Prostate gland (tissue), 2 donors: ENCODE measurements around the gene KDELR3. TPM values are rescaled to one million over a fixed set of nuclear protein-coding genes. Genes with fewer than 3 reads are reported as not detected.

Experiments used
- DNase-seq: peaks from one replicate; pipeline ENCODE4 v3.0.0-alpha.2; 2019; ENCODE audit warnings: low spot score
- H3K27ac ChIP-seq, 2 donors: fragments of 200-600 bp; sonication (generic); 2 replicates each; pipeline ENCODE4 v1.5.1; 2017 to 2019
- H3K27me3 ChIP-seq: fragments of 200-600 bp; sonication (generic); replicated peaks from 2 replicates; pipeline ENCODE4 v1.5.1; 2019; ENCODE audit not compliant: insufficient read depth
- H3K36me3 ChIP-seq, 2 donors: fragments of 200-600 bp; sonication (generic); 1 replicate in 1 of 2; 2 replicates in 1 of 2; pipeline versions ENCODE4 v1.5.1 to v1.8.1; 2017 to 2019
- H3K4me1 ChIP-seq: fragments of 200-600 bp; sonication (generic); replicated peaks from 2 replicates; pipeline ENCODE4 v1.5.1; 2019
- H3K4me3 ChIP-seq, 2 donors: fragments of 200-600 bp; sonication (generic); 2 replicates each; pipeline ENCODE4 v1.5.1; 2017 to 2019
- H3K9me3 ChIP-seq: fragments of 200-600 bp; sonication (generic); 2 replicates; pipeline ENCODE4 v1.5.1; 2017
- POLR2A ChIP-seq: fragments of 450-650 bp; IDR thresholded peaks from one replicate; pipeline ENCODE4 v1.6.1; 2016; ENCODE audit warnings: antibody characterized with exemption, mild to moderate bottlenecking
- POLR2AphosphoS5 ChIP-seq: sonication (generic); formaldehyde crosslinking; IDR thresholded peaks from one replicate; pipeline ENCODE4 v1.6.1; 2017; ENCODE audit warnings: antibody characterized with exemption
- WGBS: methylation state at CpG from one replicate; pipeline ENCODE4 v1.1.5; 2018; 5-methylcytosine and 5-hydroxymethylcytosine counted together
- intact Hi-C: fragments of 100-400 bp; cut with DNase I; formaldehyde crosslinking; loops from one replicate; pipeline ENCODE4 v1.14.2; 2022
- total RNA-seq, 2 donors: library from RNA; depleted of rRNA; stranded (reverse); fragments of >200 nt; gene quantifications; one replicate each; pipeline ENCODE4 v1.1.0, GENCODE V29; 2016
- TF ChIP-seq, protein P1 (sequence below), 4 experiments: fragments of 200-600 bp in 2 of 4; fragments of 450-650 bp in 2 of 4; sonication (generic) in 2 of 4; IDR thresholded peaks; 1 replicate in 3 of 4; 2 replicates in 1 of 4; pipeline ENCODE4 v1.5.1; 2016 to 2019; ENCODE audit warnings: antibody characterized with exemption in 4 of 4, mild to moderate bottlenecking in 2 of 4, moderate library complexity in 2 of 4

KDELR3 gene
- total RNA-seq = 10 to 100 TPM; 13.8 to 25.4 TPM

DNA sequence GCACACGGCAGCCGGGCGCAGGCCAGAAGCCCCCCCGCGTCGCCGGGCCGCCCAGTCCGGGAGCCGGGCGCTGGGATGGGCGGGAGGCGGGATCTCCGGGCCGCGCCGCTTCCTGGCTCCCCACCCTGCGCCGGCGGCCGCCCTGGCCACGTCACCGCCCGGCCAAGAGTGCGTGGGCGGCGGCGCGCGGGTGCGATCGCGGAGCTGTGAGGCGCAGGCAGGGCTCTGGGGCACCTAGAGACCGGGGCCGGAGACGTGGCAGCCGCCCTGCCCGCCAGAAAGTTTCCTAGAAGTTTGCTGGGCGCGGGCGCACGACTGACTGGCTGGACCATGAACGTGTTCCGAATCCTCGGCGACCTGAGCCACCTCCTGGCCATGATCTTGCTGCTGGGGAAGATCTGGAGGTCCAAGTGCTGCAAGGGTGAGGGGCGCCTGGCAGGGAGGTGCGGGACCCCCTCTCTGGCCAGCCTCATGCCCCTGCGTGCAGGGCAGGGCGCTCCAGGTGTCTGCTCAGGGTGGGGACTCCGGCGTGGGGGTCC lies at the start of gene KDELR3:
Gene KDELR3 (plus strand): TSS at position 193 of the 539 bp plus-strand sequence. CDS start 138 bp downstream, at position 331.
- intact Hi-C loops = no loop called here
- 1% methylated on average over 44 of the region's 53 CpGs for WGBS
- peak within 1 kb of the TSS in 1 of 2 donors; percentile 26 for H3K27ac ChIP-seq
- no peaks in the 10 kb centered on the region for H3K36me3 ChIP-seq
- peak; percentile 46 for DNase-seq
- TF ChIP-seq, protein P1, sequence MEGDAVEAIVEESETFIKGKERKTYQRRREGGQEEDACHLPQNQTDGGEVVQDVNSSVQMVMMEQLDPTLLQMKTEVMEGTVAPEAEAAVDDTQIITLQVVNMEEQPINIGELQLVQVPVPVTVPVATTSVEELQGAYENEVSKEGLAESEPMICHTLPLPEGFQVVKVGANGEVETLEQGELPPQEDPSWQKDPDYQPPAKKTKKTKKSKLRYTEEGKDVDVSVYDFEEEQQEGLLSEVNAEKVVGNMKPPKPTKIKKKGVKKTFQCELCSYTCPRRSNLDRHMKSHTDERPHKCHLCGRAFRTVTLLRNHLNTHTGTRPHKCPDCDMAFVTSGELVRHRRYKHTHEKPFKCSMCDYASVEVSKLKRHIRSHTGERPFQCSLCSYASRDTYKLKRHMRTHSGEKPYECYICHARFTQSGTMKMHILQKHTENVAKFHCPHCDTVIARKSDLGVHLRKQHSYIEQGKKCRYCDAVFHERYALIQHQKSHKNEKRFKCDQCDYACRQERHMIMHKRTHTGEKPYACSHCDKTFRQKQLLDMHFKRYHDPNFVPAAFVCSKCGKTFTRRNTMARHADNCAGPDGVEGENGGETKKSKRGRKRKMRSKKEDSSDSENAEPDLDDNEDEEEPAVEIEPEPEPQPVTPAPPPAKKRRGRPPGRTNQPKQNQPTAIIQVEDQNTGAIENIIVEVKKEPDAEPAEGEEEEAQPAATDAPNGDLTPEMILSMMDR (IDR thresholded peaks at IDR 0.05) = no peak
- TF ChIP-seq POLR2AphosphoS5 = no peak
- TF ChIP-seq POLR2A = peak; percentile 30
- H3K9me3 ChIP-seq = no peaks in the 10 kb centered on the region
- H3K27me3 ChIP-seq = no peaks in the 10 kb centered on the region
- H3K4me1 ChIP-seq = no peaks in the 10 kb centered on the region
- H3K4me3 ChIP-seq = peak within 1 kb of the TSS; percentile 40 to 46

DNA sequence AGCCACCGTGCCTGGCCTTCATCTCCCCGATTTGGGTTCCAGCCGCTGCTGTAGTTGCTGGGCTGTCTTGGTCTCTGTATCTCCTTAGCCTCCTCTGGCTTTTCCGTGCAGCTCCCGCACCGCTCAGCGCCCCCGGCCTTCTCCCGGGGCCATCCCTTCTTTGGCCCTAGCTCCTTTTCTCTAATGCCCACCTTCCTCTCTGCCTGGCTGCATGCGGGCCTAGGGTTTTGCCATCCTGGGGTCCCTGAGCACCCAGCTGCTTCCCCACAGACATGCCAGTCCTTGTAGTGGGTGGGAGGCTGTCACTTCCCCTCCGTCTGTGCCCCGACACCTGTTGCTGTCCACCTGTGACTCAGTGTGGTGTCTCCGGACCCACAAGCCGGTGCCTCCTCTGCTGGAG lies 49.3 kb upstream of the KDELR3 start:
- H3K4me1 ChIP-seq = no peaks in the 10 kb centered on the region
- H3K27me3 ChIP-seq = no peaks in the 10 kb centered on the region
- intact Hi-C loops = no loop called here
- H3K27ac ChIP-seq = no peak overlapping the region
- H3K4me3 ChIP-seq = no peak overlapping the region
- no peak for DNase-seq
- 93% methylated on average over 14 of the region's 14 CpGs for WGBS
- TF ChIP-seq POLR2AphosphoS5 = no peak
- TF ChIP-seq POLR2A = no peak
- TF ChIP-seq, protein P1 (IDR thresholded peaks at IDR 0.05) = no peak
- H3K9me3 ChIP-seq = no peaks in the 10 kb centered on the region
- H3K36me3 ChIP-seq = no peaks in the 10 kb centered on the region

DNA sequence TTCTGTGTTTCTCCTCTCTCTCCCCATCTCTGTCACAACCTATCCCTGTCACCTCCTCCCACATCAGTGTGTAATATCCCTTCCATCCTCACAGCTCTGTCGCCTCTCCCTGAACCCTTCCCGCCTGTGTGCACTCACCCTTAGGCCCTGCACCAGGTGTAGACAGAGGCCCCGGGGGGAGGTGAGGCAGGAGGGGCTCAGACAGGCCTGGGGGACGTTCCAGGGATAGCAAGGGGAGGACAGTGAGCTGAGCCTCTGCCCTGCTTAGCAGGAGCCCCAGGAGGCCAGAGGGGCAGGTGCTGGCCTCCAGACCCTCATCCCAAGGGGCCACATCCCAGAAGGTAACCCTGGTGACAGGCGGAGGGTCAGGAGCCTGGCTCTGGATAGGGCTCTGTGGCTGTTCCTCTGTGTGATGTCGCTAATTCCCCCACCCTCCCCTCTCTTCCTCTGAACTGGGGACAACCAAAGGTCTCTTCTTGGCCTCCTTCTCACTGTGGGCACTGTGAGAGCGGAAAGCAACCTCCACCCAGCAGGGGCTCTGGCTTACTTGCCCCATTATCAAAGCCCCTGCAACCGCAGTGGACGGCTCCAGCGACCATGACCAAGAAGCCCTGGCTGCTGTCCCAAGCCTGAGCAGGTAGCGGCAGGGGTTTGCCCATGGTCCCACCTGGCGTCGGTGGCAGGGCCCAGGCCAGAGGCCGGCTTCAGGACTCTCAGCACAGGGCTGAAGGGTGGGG lies 48.6 kb upstream of the KDELR3 start:
- Histone ChIP-seq H3K9me3 (no peaks in the 10 kb centered on the region), H3K27ac (no peak overlapping the region), H3K36me3 (no peaks in the 10 kb centered on the region), H3K27me3 (no peaks in the 10 kb centered on the region), H3K4me1 (no peaks in the 10 kb centered on the region), H3K4me3 (no peak overlapping the region)
- intact Hi-C loops = no loop called here
- WGBS = 86% methylated on average over 14 of the region's 14 CpGs
- no peak for DNase-seq
- TF ChIP-seq, protein P1 (IDR thresholded peaks at IDR 0.05) = no peak
- TF ChIP-seq POLR2AphosphoS5 (no peak), POLR2A (no peak)

DNA sequence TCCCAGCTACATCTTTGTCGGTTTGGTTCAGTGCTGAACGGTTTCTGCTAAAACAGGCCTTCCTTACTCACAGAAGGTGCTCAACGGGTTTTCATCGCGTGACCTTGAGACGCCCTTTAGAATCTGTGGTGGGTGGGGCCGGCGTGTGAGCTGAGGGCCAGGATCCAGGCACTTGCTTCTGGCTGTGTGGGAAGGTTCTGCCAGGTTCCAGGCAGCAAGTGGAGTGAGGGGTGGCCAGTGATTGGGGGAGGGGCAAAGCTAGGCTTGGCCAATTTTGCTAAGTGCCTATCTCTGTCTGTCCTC lies 48.1 kb upstream of the KDELR3 start:
- Histone ChIP-seq H3K36me3 (no peaks in the 10 kb centered on the region), H3K9me3 (no peaks in the 10 kb centered on the region), H3K27ac (no peak overlapping the region), H3K4me1 (no peaks in the 10 kb centered on the region), H3K27me3 (no peaks in the 10 kb centered on the region), H3K4me3 (no peak overlapping the region)
- 64% methylated on average over 8 of the region's 8 CpGs for WGBS
- DNase-seq = no peak
- intact Hi-C loops = no loop called here
- TF ChIP-seq, protein P1 (IDR thresholded peaks at IDR 0.05) = no peak
- TF ChIP-seq POLR2A (no peak), POLR2AphosphoS5 (no peak)

DNA sequence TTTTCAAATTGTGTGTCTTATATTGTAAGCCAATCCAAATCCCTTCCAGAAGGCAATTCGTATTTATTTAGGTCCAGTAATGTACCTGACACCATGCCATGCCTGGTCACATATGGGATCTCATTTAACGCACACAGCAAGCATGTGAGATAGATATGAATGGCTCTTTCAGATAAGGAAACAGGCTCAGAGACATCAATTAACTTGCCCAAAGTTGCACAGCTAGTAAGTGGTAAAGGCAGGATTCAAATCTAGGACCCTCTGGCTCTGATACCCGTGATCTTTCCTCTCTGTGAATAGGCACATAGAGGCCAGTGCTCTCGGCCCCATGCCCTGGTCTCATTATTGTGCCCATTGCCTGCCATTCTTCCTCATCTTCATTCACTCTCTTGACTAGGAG lies 47.2 kb upstream of the KDELR3 start:
- Histone ChIP-seq H3K27me3 (no peaks in the 10 kb centered on the region), H3K4me3 (no peak overlapping the region), H3K4me1 (no peaks in the 10 kb centered on the region), H3K9me3 (no peaks in the 10 kb centered on the region), H3K36me3 (no peaks in the 10 kb centered on the region), H3K27ac (no peak overlapping the region)
- TF ChIP-seq POLR2AphosphoS5 (no peak), POLR2A (no peak)
- TF ChIP-seq, protein P1 (IDR thresholded peaks at IDR 0.05) = no peak
- WGBS = 96% methylated on average over 4 of the region's 4 CpGs
- intact Hi-C loops = no loop called here
- no peak for DNase-seq
